Measurements from ENCODE around the gene TMEM128.

- TF ChIP-seq CTCF (IDR thresholded peaks at IDR 0.05; ENCODE audit: low read depth, low read length) (no peak), POLR2A (IDR thresholded peaks at IDR 0.05; ENCODE audit: extremely low read depth, insufficient read length) (no peak), MAX (IDR thresholded peaks at IDR 0.05; ENCODE audit: low read depth, low read length) (no peak)
Measured at GRCh38 chr4:4288098-4288497, 40.1 kb upstream of the TMEM128 start.
